ENCODE data around the gene TMEM175.

The TMEM175 gene

DNA sequence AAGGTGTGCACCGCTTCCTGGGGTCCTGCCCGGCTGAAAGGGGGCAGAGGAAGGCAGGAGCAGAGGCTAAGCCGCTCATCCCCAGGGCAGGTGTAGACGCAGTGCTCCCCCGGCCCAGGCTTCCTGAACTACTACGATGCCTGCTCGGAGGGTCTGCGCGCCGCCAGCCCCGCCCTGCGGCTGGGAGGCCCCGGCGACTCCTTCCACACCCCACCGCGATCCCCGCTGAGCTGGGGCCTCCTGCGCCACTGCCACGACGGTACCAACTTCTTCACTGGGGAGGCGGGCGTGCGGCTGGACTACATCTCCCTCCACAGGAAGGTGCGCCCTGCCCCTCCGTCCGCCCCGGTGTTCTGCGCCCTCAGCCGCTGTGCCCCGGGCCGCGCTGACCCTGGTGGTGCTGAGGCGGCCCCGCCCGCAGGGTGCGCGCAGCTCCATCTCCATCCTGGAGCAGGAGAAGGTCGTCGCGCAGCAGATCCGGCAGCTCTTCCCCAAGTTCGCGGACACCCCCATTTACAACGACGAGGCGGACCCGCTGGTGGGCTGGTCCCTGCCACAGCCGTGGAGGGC, 69.4 kb downstream of the TMEM175 start:
- no peak for DNase-seq (ENCODE audit: low read depth in 1 of 2, low spot score in 1 of 2)

DNA sequence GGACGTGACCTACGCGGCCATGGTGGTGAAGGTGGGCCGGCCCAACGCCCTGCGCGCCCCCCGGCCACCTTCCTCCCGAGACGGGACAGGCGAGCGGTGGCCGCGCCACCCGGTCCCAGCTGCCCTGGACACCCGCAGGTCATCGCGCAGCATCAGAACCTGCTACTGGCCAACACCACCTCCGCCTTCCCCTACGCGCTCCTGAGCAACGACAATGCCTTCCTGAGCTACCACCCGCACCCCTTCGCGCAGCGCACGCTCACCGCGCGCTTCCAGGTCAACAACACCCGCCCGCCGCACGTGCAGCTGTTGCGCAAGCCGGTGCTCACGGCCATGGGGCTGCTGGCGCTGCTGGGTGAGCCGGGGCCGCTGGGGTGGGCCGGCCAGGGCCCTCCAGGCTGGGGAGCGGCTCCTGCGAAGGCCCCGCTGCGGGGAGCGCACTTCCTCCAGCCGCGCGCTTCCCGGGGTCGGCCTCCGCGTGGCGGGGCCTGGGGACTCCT, 69.9 kb downstream of the TMEM175 start:
- no peak for DNase-seq (ENCODE audit: low read depth in 1 of 2, low spot score in 1 of 2)

DNA sequence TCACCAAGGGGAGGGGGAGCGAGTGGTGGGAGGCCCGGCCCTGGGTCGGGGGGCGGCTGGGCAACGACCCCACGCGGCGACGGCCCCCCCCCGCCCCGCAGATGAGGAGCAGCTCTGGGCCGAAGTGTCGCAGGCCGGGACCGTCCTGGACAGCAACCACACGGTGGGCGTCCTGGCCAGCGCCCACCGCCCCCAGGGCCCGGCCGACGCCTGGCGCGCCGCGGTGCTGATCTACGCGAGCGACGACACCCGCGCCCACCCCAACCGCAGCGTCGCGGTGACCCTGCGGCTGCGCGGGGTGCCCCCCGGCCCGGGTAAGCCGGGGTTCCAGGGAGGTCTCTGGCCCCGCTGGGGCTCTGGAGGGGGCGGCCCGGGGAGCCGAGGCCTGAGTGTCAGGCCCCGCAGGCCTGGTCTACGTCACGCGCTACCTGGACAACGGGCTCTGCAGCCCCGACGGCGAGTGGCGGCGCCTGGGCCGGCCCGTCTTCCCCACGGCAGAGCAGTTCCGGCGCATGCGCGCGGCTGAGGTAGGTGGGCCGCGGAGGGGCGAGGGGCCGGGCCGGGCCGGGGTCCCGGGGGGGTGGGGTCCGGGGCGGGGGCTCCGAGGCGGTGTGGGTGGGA, 70.5 kb downstream of the TMEM175 start:
- no peak for DNase-seq (ENCODE audit: low read depth in 1 of 2, low spot score in 1 of 2)

DNA sequence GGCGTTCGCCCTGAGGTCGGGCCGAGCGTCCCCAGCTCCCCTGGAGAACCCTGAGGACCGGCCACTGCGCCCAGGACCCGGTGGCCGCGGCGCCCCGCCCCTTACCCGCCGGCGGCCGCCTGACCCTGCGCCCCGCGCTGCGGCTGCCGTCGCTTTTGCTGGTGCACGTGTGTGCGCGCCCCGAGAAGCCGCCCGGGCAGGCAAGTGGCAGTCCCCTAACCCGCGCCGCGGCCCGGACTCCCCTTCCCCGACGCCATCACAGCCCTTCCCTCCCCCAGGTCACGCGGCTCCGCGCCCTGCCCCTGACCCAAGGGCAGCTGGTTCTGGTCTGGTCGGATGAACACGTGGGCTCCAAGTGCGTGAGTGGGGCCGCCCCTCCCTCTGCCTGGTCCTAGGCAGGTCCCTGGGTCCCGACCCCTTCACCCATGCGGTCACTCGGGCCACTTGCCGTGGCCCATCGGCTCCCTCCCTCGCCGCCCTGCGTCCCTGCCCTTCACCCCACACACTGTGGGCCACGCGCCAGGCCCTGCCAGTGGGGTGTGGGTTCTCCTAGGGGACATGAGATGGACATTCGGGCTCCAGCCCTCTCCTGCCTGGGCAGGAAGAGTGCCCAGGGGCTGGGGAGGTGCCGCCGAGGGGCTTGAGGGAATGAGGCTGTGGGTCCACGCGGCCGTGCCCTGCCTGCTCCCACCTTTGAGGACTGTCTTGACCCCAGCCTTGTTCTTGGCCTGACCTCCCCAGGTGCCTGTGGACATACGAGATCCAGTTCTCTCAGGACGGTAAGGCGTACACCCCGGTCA, 71.2 kb downstream of the TMEM175 start:
- DNase-seq (ENCODE audit: low read depth in 1 of 2, low spot score in 1 of 2): no peak

DNA sequence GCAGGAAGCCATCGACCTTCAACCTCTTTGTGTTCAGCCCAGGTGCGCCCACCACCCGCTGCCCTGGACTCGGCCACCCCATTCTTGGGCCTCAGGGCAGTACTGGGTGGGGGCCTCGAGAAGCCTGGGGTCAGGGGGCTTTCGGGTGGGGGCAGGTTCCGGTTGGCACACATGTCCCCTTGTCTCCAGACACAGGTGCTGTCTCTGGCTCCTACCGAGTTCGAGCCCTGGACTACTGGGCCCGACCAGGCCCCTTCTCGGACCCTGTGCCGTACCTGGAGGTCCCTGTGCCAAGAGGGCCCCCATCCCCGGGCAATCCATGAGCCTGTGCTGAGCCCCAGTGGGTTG, 71.8 kb downstream of the TMEM175 start:
- no peak for DNase-seq (ENCODE audit: low read depth in 1 of 2, low spot score in 1 of 2)

DNA sequence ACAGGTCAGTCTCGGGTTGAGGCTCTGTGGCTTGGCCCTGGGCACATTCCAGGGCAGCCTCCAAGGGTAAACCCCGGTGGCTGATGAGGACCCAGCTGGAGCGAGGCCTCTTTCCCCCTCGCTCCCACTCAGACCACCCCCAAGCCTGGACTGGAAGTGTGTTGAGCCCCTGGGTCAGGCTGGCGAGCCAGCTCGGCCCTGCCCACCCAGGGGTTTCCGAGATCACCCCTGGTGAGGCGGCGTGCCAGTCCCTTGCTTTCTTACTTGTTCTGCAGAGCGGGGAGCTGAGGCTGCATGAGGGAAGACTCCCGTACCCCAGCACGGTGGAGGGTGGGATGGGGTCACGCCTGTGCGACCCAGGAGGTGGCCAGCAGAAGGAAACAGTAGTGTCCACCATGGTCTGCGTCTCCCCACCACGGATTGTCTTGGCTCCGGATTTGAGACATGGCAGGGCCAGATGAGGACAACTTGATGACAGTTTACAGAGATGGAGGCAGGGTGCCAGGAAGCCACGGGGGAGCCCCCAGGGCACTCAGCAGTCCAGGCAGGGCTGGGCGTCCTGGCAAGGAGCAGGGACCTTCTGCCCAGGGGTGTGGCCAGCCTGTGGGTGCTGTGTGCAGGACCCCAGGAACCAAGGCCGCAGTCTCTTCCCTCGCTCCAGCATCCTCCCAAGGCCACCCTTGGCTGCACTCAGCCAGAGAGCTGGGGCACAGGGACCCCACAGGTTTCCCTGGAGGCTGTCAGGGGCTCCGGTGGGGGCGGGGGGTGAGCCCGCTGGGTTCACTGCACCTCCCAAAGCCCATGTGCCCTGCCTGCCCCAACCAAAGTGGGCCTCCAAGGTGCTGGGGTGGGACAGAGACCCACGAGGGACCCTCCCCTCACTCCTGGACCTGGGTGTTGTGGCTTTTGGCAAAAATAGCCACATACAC, 72.6 kb downstream of the TMEM175 start:
- DNase-seq (ENCODE audit: low read depth in 1 of 2, low spot score in 1 of 2): no peak

DNA sequence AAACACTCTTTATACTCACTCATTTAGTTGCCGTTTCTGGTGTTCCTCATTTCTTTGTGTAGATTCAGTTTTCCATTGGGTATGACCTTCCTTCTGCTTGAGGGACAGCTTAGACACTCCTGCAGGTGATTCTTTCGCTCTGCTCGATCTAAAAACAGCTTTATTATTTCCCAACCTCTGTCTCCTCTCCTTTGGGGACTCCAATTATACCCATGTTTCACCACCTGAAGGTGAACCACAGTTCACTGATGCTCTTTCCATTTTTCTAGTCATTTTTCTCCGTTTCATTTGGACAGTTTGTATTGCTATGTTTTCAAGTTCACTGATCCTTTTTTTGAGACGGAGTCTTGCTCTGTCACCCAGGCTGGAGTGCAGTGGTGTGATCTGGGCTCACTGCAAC, 74.6 kb downstream of the TMEM175 start:
- DNase-seq (ENCODE audit: low read depth in 1 of 2, low spot score in 1 of 2): no peak

All from activated CD4-positive, alpha-beta T cell treated with anti-CD3 and anti-CD28 coated beads, Interleukin-2, amount 50 U/mL, for 24 hours (primary cell).